Esophagus mucosa (tissue), 1 donor: ENCODE data around the gene CYP2C8. TPM values are rescaled to one million over a fixed set of nuclear protein-coding genes. Genes with fewer than 3 reads are reported as not detected.
"Not testable (repeated sequence)": the region's sequence is repeated elsewhere in the genome, so short reads cannot be mapped to it uniquely, and the experiment has no call there.

Source experiments
- ATAC-seq: fragments of 200-7000 bp; cut with Tn5 transposase; one replicate; pipeline ENCODE4 v1.9.1; 2020
- total RNA-seq: library from RNA; stranded (reverse); gene quantifications from one replicate; pipeline ENCODE4 v1.2.4, GENCODE V29; 2023
- donor health status: DM: yes; HTN: yes; CAD: no.

Gene CYP2C8
- 0.20 TPM for total RNA-seq

DNA sequence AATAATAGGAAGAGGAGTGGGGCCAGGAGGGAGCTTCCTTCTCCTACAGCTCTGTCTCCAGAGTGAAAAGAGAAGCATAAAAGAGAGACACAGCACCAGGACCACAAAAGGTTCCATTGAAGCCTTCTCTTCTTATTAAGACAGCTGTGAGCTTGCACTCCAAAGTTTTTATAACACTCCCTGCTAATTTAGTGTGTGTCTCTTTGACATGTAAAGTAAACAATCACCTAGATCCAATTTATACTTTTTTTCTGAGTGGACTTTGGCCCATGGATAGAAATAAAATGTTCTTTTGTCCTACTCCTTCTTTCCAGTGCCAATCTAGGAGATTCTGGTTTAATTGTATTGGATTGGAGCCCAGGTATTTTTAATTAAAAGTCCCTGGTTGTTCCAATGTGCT is at the start of gene CYP2C8:
Gene CYP2C8 (minus strand): TSS at position 212 of the 400 bp plus-strand sequence. CDS start 95 bp downstream, at position 117.
- ATAC-seq = no peak

DNA sequence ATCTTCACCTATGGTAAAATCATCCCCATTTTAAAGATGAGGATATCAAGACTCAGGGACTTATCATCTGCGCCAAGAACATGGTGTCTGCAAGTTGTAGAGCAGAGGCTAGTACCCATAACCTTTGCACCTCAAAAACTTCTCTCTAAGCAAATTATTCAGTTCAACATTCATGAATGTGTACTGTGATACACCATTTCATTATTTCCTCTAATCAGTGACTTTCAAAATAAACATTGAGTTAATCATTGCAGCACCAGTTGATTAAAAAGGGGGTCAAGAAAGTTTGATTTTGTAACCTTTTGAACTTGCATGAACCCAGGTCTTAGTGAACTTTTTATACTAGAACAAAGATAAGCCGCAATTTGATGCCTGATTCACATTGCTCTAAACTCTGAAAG is 47.6 kb upstream of the CYP2C8 start:
- no peak for ATAC-seq

DNA sequence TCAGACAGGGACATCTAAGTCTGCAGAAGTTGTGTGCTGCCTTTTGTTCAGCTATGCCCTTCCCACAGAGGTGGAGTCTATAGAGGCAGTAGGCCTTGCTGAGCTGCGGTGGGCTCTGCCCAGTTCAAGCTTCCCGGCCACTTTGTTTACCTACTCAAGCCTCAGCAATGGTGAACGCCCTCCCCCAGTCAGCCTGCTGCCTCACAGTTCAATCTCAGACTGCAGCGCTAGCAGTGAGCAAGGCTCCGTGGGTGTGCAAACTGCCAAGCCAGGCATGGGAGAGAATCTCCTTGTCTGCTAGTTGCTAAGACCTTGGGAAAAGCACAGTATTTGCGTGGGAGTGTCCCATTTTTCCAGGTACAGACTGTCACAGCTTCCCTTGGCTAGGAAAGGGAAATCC is 41.5 kb upstream of the CYP2C8 start:
- ATAC-seq = not testable (repeated sequence)

DNA sequence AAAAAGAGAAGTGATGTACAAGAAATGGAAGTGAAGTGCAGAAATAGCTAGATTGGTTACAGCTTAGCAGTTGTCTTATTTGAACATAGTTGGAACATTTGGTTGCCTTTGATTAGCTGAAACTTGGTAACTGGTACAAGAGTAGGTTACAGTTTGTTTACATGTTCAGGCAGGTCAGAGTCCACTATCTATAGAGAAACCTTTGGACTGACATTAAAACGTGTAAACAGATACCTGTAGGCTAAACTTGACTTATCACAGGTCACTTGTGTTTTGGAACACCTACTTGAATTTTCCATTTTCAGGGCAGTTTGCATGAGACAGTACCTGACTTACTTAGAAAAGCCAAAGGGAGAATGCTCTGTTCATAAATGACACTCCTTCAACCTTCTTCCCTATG is 28.5 kb upstream of the CYP2C8 start:
- no peak for ATAC-seq

DNA sequence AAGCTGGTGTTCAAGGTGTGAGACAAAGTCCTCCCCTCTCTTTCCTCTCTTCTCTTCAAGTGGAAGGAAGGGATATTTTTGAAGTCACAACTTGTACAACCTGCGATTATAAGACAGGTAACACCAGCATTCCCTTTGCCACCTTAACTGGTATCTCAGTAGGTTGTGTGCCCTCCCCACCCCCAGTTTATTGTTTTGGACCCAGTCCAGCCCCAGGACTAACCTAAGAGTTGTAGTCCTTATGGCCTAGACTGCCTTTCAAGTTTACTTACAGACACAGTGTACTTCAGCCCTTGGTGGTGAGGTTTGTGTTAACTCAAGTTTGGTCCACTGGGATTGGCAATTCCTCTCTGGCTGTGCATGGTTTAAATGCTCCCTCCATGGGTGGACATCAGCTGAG is 26.8 kb upstream of the CYP2C8 start:
- no peak for ATAC-seq

DNA sequence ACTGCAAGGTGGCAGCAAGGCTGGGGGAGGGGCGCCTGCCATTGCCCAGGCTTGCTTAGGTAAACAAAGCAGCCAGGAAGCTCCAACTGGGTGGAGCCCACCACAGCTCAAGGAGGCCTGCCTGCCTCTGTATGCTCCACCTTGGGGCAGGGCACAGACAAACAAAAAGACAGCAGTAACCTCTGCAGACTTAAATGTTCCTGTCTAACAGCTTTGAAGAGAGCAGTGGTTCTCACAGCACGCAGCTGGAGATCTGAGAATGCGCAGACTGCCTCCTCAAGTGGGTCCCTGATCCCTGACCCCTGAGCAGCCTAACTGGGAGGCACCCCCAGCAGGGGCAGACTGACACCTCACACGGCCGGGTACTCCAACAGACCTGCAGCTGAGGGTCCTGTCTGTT is 10.3 kb upstream of the CYP2C8 start:
- ATAC-seq = not testable (repeated sequence)

DNA sequence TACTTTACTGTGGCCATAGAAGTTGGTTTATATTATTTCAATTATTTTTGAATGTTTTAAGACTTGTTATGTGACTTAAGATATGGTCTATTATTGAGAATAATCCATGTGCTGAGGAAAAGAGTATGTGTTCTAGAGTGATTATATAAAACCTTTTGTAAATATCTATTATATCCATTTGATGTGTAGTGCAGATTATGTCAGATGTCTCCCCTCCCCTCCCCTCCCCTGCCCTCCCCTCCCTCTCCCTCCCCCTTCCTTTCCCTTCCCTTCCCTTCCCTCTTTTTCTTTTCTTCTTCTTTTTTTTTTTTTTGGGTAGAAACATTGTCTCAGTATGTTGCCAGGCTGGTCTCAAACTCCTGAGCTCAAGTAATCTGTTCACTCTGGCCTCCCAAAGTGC is 8.3 kb upstream of the CYP2C8 start:
- no peak for ATAC-seq

DNA sequence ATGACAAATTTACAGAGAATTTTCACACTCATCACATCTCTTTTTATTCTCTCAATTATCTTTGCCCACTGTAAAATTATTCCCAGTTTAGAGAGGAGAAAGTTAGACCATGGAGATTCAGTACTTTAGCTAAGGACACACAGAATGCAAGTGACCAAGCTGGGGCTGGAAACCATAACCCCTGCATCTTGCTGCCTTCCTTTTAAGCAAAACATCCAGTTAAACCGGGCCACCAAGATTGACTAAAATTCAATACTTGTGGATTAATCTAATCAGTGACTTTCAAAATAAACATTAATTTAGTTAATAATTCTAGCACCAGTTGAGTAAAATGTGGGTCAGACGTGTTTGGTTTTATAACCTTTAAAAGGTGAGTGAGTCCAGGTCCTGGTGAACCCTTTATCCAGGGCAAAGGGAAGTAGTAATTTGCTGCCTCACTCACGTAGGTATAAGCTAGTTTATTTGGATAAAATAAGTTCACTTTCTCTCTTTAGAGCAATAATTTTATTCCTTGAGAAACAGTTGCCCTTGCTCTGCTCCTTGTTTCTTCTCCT is 1.9 kb upstream of the CYP2C8 start:
- no peak for ATAC-seq

DNA sequence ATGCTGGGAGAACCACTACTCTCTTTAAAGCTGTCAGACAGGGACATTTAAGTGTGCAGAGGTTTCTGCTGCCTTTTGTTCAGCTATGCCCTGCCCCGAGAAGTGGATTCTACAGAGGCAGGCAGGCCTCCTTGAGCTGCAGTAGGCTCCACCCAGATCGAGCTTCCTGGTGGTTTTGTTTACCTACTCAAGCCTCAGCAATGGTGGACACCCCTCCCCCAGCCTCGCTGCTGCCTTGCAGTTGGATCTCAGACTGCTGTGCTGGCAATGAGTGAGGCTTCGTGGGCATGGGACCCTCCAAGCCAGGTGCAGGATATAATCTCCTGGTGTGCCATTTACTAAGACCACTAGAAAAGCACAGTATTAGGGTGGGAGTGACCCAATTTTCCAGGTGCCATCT is 5.2 kb downstream of the CYP2C8 start:
- not testable (repeated sequence) for ATAC-seq

DNA sequence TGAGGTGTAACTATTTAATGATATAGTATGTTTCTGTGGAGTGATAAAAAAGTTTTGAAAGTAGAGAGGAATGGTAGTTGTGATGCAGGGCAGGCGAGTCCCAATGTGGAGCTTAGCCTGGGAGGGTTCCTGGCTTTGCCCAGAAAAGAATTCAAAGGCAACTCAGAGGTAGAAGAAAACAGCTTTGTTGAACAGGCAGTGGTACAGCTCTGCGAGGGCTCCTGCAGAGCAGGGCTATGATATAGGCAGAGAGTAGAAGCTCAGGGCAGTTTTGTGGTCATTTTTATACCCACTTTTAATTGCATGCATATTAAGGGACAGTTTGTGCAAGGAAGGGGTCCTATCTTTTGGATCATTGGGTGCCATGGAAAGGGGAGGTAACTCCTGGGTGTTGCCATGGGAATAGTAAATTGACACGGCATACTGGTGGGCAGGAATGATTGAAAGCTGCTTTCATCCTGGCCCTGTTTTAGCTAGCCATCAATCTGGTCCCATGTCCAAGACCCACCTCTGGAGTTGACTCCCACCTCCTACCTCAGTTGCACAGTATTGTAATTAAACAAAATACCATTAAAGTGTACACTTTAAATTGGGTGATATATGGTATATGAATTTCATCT is 12.4 kb downstream of the CYP2C8 start:
- ATAC-seq = no peak

DNA sequence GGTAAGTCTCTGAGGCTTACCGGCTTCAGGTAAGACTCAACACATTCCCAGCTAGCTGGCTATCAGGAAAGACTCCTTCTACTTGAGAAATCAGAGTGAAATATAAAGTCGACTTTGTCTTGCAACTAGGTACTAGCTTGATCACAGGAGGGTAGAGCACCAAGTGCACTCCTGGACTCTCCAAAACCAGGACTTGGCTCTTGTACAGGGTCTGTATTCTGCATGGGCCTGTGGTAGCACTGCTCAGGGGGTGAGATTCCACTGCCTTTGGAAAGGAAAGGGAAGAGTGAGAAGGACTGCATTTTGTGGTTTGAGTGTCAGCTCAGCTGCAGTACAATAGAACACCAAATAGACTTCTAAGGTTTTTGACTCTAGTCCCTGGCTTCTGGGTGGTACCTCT is 19.4 kb downstream of the CYP2C8 start:
- ATAC-seq = no peak

DNA sequence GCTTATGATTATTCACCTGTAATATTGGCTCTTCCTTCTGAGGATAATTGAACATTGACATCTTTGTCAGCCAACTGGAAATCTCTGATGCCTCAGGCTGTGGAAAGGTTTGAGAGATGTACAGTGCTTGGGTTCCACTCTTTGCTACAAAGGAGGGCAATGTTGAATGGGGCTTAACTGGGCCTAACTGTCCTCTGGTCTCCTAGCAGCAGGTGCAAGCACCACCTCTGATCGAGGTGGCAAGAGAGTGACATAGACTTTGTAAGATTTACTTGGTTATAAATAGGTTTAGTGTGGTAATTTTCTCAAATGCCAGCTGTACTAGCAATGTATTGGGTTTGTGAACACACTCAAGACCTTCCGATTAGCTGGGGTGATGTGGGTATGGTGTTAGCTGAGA is 21.1 kb downstream of the CYP2C8 start:
- no peak for ATAC-seq

DNA sequence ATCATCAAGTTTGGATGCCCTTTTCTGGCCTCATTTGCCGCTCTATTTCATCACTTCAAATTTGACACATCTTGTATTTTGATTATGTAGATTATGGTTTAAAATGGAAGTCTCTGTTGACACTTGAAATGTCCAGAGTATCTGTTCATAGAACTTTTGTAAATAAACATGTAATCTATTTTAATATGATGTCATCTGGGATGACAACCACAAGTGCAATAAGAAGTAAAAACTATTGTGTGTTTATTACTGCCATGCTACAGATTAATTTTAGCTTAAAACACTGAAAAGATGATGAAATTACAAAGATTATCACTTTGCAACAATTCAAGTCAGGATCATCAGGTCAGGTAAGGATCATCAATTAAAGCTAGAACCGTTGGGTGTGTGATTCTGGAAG is 30.0 kb downstream of the CYP2C8 start:
- ATAC-seq = no peak

DNA sequence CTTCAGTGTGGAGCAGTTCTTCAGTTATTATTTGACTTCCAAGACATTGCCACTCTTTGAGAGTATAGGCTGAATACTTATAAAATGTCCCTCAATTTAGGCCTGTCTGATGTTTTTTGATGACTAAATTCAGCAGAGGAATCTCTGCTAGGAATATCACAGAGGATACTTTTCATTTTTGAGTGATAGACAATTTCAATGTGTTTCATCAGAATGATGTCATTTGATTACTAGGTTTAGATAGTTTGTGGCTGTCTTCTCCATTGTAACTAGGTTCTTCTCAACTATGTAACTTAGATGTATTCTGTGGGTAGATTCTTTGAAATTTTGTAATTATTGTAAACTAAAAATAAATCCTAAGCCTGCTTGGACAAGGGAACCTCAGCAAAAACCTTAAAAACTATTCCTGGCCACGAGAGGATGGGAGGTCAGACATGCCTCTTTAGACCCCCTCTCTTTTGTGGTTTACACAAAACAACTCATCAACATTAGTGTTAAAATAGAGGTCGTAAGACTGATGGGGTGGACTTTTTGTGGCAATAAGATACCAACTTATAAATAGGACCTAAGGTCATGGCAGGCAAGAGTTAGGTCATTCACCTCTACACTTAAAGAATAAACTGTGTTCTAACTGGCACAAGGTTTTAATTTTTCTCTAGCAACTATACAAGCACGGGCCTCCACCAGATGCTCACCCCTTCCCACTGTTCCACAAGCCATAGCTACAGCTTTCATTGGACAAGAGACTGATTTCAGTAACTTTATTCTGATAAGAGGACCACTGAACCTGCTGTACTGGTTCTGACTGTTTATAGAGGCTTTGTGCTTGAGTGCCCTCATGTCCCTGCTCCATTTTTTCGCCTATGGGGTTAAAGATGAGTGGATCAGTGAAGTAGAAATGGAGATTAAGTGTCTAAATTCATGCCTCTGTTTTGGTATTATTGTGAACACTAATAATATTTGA is 33.7 kb downstream of the CYP2C8 start:
- ATAC-seq = no peak

DNA sequence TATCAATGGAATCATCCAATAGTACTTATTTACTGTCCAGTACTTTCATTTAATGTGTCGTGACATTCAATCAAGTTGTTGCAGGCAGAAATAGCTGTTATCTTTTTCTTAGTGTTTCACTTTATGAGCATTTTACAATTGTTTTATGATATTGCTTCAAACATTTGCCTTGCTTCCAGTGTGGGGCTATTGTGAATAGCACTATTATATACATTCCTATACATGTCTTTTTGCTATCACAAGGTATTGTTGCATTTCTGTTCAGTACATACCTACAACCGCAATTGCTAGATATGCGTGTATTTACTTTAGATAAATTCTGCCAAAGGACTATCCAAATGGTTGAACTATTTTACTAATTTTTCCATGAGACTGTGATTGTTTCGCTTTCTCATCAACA is 34.9 kb downstream of the CYP2C8 start:
- no peak for ATAC-seq

DNA sequence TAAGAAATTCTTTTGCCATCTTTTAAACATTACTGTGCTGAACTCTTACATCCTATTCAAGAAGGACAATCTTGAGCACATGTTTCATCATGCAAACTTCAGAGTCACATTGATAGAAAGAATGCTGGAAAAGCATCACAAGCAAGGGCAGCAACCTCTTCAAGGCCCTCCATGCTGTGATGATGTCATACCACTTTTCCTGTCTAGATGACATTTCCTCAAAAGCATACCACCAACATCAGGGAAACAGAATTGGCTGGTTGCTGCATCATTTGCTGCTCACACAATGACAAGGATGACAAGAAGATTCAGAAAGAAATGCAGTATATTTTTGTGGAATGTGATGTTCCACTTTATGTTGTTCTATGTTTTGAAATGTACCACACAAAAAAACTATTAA is 37.6 kb downstream of the CYP2C8 start:
- ATAC-seq = no peak

DNA sequence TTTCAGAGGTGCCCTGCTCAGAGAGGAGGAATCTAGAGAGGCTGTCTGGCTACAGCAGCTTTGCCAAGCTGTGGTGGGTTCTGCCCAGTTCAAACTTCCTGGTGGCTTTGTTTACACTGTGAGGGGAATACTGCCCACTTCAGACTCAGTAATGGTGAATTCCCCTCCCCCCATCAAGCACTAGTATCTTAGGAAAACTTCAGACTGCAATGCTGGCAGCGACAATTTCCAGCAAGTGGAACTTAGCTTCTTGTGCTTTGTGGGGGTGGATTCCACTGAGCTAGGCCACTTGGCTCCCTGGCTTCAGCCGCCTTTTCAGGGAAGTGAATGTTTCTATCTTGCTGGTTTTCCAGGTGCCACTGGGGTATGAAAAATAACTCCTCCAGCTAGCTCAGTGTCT is 42.8 kb downstream of the CYP2C8 start:
- ATAC-seq = no peak

DNA sequence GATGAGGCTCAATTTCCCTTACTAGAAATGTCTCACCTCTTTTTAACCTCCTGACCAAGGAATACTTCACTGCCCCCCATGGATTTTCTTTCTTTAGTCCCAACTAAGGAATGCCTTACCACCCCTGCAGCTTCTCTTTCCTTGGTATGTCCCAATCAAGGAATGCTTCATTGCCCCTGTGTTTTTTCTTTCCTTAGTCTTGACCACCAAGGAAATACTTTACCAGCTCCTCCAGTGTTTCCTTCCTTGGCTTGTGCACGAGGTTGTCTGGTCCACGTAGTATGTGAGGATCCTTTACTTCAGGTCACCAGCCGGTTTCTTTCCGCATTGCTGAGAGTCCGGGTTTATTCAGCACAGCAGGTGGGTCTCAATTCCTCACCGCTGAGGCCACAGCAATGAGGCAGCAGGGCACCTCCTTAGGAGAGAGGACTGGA is 71.5 kb downstream of the CYP2C8 start:
- ATAC-seq = no peak

DNA sequence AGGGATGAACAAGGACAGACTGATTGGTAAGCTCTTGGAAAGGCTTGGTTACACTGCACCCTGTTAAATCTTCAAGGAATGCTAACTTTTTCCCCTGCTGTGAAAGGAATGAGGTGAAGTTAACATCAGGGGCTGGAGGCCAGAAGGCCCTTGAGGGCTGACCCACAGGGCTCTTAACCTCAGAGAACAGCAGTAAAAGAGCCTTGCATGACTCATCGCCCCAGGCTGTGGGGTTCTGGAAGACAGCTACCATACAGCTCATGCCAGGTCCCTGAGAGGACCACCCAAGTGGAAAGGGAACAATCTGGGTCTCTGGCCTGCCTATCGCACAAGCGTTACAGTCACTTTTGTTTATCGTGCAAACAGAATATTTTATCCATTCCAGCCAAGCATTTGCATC is 76.5 kb downstream of the CYP2C8 start:
- ATAC-seq = no peak

DNA sequence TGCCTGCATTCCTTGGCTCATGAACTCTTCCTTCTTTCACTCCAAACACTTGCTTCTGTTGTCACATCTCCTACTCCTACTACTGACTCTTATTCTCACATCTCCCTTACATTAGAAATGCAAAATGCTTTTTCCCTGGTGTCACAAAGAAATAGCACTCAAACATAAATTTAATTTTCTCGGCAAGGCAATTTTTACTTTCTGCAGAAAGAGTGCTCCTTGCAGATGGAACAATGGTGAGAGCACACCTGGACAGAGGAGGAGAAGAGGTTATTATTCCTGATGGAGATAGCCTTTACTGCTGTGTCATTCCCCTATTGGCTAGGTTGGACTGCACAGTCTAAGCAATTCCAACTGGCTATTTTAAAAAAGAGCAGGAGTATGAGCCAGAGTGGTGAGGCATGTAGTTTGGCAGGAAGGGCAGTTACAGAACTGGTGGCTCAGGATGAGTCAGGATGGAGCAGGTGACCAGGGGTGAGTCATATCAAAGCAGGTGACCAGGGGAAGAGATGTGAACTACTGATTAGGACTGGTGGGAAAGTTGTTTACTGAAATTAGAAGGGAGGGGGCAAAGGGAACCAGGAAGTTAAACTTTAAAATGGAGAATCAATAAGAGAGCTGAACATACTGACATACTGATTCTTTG is 77.9 kb downstream of the CYP2C8 start:
- ATAC-seq = no peak

DNA sequence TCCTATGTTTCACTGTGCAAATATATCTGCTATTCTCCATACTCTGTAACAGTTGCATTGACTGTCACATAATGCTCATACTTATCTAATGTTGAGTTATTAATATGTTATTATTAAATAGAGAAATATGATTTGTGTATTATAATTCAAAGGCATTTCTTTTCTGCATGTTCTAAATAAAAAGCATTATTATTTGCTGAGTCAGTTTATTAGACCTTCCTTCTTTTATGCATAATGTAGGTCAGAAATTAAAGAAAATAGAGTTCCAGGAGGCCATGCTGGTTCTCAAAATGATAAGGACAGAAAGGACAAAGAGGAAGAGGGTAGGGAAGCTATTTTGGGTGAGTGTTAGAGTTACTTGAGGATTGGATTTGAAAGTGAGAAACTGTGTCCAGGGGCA is 80.1 kb downstream of the CYP2C8 start:
- ATAC-seq = no peak
